B cell (primary cell): ENCODE results near the gene ANKRD28. TPM values are rescaled to one million over a fixed set of nuclear protein-coding genes. Genes with fewer than 3 reads are reported as not detected.

Experiments used
- ATAC-seq: fragments of 200-7000 bp; cut with Tn5 transposase; one replicate; pipeline ENCODE4 v1.10.0; 2021; ENCODE audit warnings: low read depth, mild to moderate bottlenecking, moderate number of reproducible peaks, moderate library complexity
- CTCF ChIA-PET: fragments of 350-600 bp; sonication (Branson Sonifier 250); formaldehyde crosslinking; loops from one replicate; lab custom pipeline; 2021; ENCODE audit warnings: antibody characterized with exemption, inconsistent platforms; lab: Charles Lee
- POLR2A ChIA-PET: fragments of 350-600 bp; sonication (Branson Sonifier 250); formaldehyde crosslinking; loops from one replicate; lab custom pipeline; 2021; ENCODE audit warnings: antibody characterized with exemption; lab: Charles Lee
- DNase-seq: peaks from one replicate; pipeline ENCODE4 v3.0.0; 2013
- H2AFZ ChIP-seq: 2 replicates; pipeline ENCODE4 v1.6.1; 2012; ENCODE audit warnings: mild to moderate bottlenecking, low read depth, low read length; ENCODE audit not compliant: insufficient read depth, poor library complexity, severe bottlenecking
- H3K27ac ChIP-seq, 2 donors: 1 replicate in 1 of 2; 2 replicates in 1 of 2; pipeline ENCODE4 v1.5.1; 2012 to 2013; ENCODE audit warnings: low read length in 2 of 2, mild to moderate bottlenecking in 2 of 2, moderate library complexity in 1 of 2
- H3K27me3 ChIP-seq, 4 experiments: fragments of 200-600 bp in 1 of 4; sonication (generic) in 1 of 4; replicated peaks in 1 of 4; 1 replicate in 2 of 4; 2 replicates in 2 of 4; pipeline versions ENCODE4 v1.6.1 to v1.7.0; 2013 to 2016; ENCODE audit warnings: low read length in 3 of 4, mild to moderate bottlenecking in 2 of 4, mixed read lengths in 1 of 4, moderate library complexity in 1 of 4; ENCODE audit not compliant: insufficient read depth in 4 of 4, control insufficient read depth in 3 of 4; ENCODE audit errors: control extremely low read depth in 1 of 4
- H3K36me3 ChIP-seq, 2 experiments: replicated peaks in 1 of 2; 1 replicate in 1 of 2; 2 replicates in 1 of 2; pipeline versions ENCODE4 v1.6.1 to v1.7.1; 2013; ENCODE audit warnings: low read length in 1 of 2; ENCODE audit not compliant: insufficient read depth in 2 of 2, control insufficient read depth in 1 of 2; ENCODE audit errors: control extremely low read depth in 1 of 2, extremely low read depth in 1 of 2
- H3K4me1 ChIP-seq, 2 donors: fragments of 200-600 bp in 1 of 2; sonication (generic) in 1 of 2; 1 replicate in 1 of 2; 2 replicates in 1 of 2; pipeline versions ENCODE4 v1.5.1 to v1.6.1; 2013 to 2017; ENCODE audit warnings: low read length in 2 of 2; ENCODE audit not compliant: control insufficient read depth in 2 of 2, insufficient read depth in 2 of 2
- H3K4me2 ChIP-seq: replicated peaks from 2 replicates; pipeline ENCODE3; 2012; ENCODE audit warnings: mild to moderate bottlenecking, low read depth, low read length; ENCODE audit not compliant: poor library complexity, severe bottlenecking
- H3K4me3 ChIP-seq, 5 experiments: fragments of 200-600 bp in 1 of 5; sonication (generic) in 1 of 5; 1 replicate in 3 of 5; 2 replicates in 2 of 5; pipeline versions ENCODE4 v1.5.1 to v1.7.0; 2011 to 2016; ENCODE audit warnings: low read length in 4 of 5, mild to moderate bottlenecking in 4 of 5, low read depth in 2 of 5, control low read depth in 1 of 5, moderate library complexity in 1 of 5; ENCODE audit not compliant: insufficient read depth in 1 of 5; ENCODE audit errors: control extremely low read depth in 1 of 5, extremely low read depth in 1 of 5
- H3K79me2 ChIP-seq: fragments of 200-600 bp; sonication (generic); one replicate; pipeline ENCODE4 v1.6.0; 2016; ENCODE audit warnings: low read length; ENCODE audit not compliant: control insufficient read depth, insufficient read depth
- H3K9ac ChIP-seq: fragments of 200-600 bp; sonication (generic); 2 replicates; pipeline ENCODE4 v1.6.1; 2017; ENCODE audit warnings: mild to moderate bottlenecking, low read length, moderate library complexity
- H3K9me3 ChIP-seq, 3 donors: one replicate each; pipeline versions ENCODE4 v1.6.1 to v1.7.1; 2013; ENCODE audit warnings: low read length in 2 of 3; ENCODE audit not compliant: control insufficient read depth in 2 of 3, insufficient read depth in 1 of 3; ENCODE audit errors: control extremely low read depth in 1 of 3
- H4K20me1 ChIP-seq: 2 replicates; pipeline ENCODE4 v1.6.0; 2012; ENCODE audit warnings: mild to moderate bottlenecking, low read length; ENCODE audit not compliant: insufficient read depth, control insufficient read depth, poor library complexity, severe bottlenecking
- H3K27ac Mint-ChIP-seq: one replicate; pipeline ENCODE4 v1.8.0; 2021; ENCODE audit warnings: mixed read lengths
- H3K27me3 Mint-ChIP-seq: one replicate; pipeline ENCODE4 v1.8.0; 2021; ENCODE audit warnings: mixed read lengths
- H3K4me1 Mint-ChIP-seq: one replicate; pipeline ENCODE4 v1.8.0; 2021; ENCODE audit warnings: mixed read lengths
- H3K4me3 Mint-ChIP-seq: one replicate; pipeline ENCODE4 v1.8.0; 2021; ENCODE audit warnings: mixed read lengths
- H3K9me3 Mint-ChIP-seq: one replicate; pipeline ENCODE4 v1.8.0; 2022; ENCODE audit warnings: mixed read lengths; ENCODE audit not compliant: insufficient read depth
- EZH2 ChIP-seq: IDR thresholded peaks from 2 replicates; pipeline ENCODE4 v1.6.1; 2012; ENCODE audit warnings: borderline replicate concordance, low read depth, mild to moderate bottlenecking, moderate library complexity, low read length; ENCODE audit not compliant: insufficient read depth, poor library complexity, severe bottlenecking
- WGBS: methylation state at CpG from one replicate; pipeline ENCODE4 v1.1.5; 2013; ENCODE audit warnings: missing lambda C conversion rate; ENCODE audit not compliant: insufficient coverage; 5-methylcytosine and 5-hydroxymethylcytosine counted together
- intact Hi-C: fragments of 100-400 bp; cut with micrococcal nuclease; formaldehyde crosslinking; loops from one replicate; pipeline ENCODE4 v1.10.0; 2022
- polyA plus RNA-seq: library from polyadenylated mRNA; depleted of rRNA; stranded (reverse); fragments of >200 nt; gene quantifications from 2 replicates; pipeline ENCODE4 v1.2.3, GENCODE V29; 2012
- total RNA-seq, 2 donors: library from RNA; stranded (reverse); fragments of 120-200 nt in 1 of 2; gene quantifications; 1 replicate in 1 of 2; 2 replicates in 1 of 2; pipeline versions ENCODE4 v1.2.3 to v1.2.4, GENCODE V29; 2013 to 2022
- TF ChIP-seq, protein P1 (sequence below): fragments of 200-600 bp; IDR thresholded peaks from one replicate; pipeline ENCODE4 v1.8.0; 2022; ENCODE audit warnings: antibody characterized with exemption, mild to moderate bottlenecking

Gene ANKRD28
- total and polyA plus RNA-seq, 2 donors (not counting 1 experiment from before 2014, with no cell fraction given), result 20.7 to 37.4 TPM

DNA sequence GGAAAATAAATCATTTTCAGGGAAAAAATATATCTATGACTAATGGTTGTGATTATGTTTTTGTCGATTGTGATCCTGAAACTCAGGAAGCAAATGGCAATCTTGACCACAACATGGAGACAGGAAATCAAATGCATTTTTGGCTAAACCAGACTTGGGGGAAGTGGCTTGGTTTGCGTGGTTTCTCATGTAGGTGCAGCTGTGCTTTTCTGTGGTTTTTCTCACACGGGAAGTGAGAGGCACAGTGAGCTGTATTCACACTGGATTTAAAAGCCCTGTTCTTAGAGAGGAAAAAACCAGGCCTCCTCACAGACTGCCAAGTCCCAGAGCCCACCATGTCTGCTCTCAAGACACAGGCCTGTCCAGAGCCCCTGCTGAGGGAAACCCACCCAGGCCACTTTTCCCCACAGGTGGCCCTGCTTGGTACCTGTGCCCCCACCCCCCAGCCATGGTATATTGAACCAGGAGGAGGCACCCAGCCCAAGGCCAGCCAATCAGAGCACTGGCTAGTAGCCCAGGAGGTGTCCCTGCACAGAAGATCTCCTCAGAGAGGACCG, 150.1 kb downstream of the ANKRD28 start:
- peak overlapping the region; percentile 34 for H3K9ac ChIP-seq
- H3K9me3 ChIP-seq, result no peaks in the 10 kb centered on the region
- H3K36me3 ChIP-seq, result no peaks in the 10 kb centered on the region
- H3K4me2 ChIP-seq, result peak overlapping the region; percentile 71
- intact Hi-C loops, result no loop called here
- Mint-ChIP-seq H3K27me3 (no peaks in the 10 kb centered on the region), H3K4me3 (peak overlapping the region; percentile 70), H3K4me1 (peaks cover 42% of the 10 kb centered on the region), H3K9me3 (no peaks in the 10 kb centered on the region), H3K27ac (peak overlapping the region; percentile 64)
- DNase-seq, result peak; percentile 72
- H3K79me2 ChIP-seq, result no peaks in the 10 kb centered on the region
- H3K4me3 ChIP-seq, result peak overlapping the region in 2 of 5 experiments; percentile 21 to 28
- H3K27ac ChIP-seq, result peak overlapping the region; percentile 31 to 62
- ChIA-PET CTCF (interaction anchor here (1.0 to 1.4 kb wide), 2 partner anchors 17 to 48 kb away, joined by 4 read pairs; no protein-coding TSS in a partner anchor), POLR2A (no interaction called here)
- no peaks in the 10 kb centered on the region for H3K27me3 ChIP-seq
- H2AFZ ChIP-seq, result peak overlapping the region; percentile 9
- WGBS, result 19% methylated on average over 3 of the region's 4 CpGs
- H4K20me1 ChIP-seq, result no peaks in the 10 kb centered on the region
- TF ChIP-seq, protein P1, sequence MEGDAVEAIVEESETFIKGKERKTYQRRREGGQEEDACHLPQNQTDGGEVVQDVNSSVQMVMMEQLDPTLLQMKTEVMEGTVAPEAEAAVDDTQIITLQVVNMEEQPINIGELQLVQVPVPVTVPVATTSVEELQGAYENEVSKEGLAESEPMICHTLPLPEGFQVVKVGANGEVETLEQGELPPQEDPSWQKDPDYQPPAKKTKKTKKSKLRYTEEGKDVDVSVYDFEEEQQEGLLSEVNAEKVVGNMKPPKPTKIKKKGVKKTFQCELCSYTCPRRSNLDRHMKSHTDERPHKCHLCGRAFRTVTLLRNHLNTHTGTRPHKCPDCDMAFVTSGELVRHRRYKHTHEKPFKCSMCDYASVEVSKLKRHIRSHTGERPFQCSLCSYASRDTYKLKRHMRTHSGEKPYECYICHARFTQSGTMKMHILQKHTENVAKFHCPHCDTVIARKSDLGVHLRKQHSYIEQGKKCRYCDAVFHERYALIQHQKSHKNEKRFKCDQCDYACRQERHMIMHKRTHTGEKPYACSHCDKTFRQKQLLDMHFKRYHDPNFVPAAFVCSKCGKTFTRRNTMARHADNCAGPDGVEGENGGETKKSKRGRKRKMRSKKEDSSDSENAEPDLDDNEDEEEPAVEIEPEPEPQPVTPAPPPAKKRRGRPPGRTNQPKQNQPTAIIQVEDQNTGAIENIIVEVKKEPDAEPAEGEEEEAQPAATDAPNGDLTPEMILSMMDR, result no peak
- no peak for TF ChIP-seq EZH2
- peaks cover 36 to 40% of the 10 kb centered on the region in 2 donors for H3K4me1 ChIP-seq
- ATAC-seq, result peak; percentile 88

DNA sequence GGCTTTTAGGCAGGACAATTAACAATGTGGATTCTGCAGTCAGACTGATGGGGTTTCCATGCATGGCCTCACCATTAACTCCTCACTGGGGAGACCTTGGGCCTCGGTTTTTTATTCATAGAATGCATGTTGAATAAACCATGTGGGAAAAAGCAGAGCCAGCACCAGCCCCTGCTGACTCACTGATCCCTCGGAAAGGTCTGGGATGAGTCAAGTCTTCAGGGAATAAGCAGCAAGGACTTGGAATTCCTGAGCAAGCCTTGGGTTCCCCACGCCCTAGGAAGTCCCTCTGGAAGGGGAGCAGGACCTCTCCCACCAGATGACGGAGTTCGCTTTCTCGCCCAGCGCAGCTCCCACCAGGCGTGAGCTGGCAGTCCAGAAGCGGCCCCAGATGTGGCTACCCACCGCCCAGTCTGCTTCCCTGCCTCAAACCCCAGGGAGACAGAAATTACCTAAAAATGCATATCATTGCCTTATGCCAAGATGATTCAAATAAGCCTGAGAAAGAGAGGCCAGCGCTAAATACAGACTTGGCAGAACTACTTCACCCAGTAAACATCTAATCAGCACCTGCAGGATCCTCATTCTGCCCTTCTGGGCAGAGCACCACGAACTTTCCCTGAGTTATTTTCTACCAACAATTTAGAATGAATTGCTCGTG, 150.8 kb downstream of the ANKRD28 start:
- DNase-seq, result no peak
- H3K4me1 Mint-ChIP-seq, result peaks cover 42% of the 10 kb centered on the region
- no peak for TF ChIP-seq EZH2
- TF ChIP-seq, protein P1, result no peak
- ChIA-PET POLR2A (no interaction called here), CTCF (interaction anchor here (1.0 to 1.4 kb wide), 2 partner anchors 16 to 47 kb away, joined by 4 read pairs; no protein-coding TSS in a partner anchor)
- H2AFZ ChIP-seq, result no peak overlapping the region
- H3K4me2 ChIP-seq, result peak overlapping the region; percentile 71
- 62% methylated on average over 10 of the region's 13 CpGs for WGBS
- no peaks in the 10 kb centered on the region for H3K27me3 ChIP-seq
- H3K79me2 ChIP-seq, result no peaks in the 10 kb centered on the region
- H3K4me1 ChIP-seq, result peaks cover 36 to 40% of the 10 kb centered on the region in 2 donors
- intact Hi-C loops, result no loop called here
- H3K4me3 ChIP-seq, result peak overlapping the region in 1 of 5 experiments; percentile 28
- no peaks in the 10 kb centered on the region for H3K27me3 Mint-ChIP-seq
- H3K4me3 Mint-ChIP-seq, result peak overlapping the region; percentile 70
- H4K20me1 ChIP-seq, result no peaks in the 10 kb centered on the region
- peak overlapping the region; percentile 2 for H3K9ac ChIP-seq
- no peaks in the 10 kb centered on the region for H3K9me3 Mint-ChIP-seq
- peak overlapping the region; percentile 64 for H3K27ac Mint-ChIP-seq
- H3K9me3 ChIP-seq, result no peaks in the 10 kb centered on the region
- no peaks in the 10 kb centered on the region for H3K36me3 ChIP-seq
- peak overlapping the region in 1 of 2 donors; percentile 62 for H3K27ac ChIP-seq
- peak; percentile 10 for ATAC-seq
